GM23338 (cell line): ENCODE measurements around the gene VILL. TPM values are rescaled to one million over a fixed set of nuclear protein-coding genes. Genes with fewer than 3 reads are reported as not detected.

Source experiments
- ATAC-seq: fragments of 200-7000 bp; cut with Tn5 transposase; 3 replicates; pipeline ENCODE4 v1.9.1; 2020
- DNase-seq: peaks from one replicate; pipeline ENCODE4 v3.0.0-alpha.2; 2015; ENCODE audit warnings: low spot score
- H2AFZ ChIP-seq: fragments of 200-600 bp; sonication (generic); 2 replicates; pipeline ENCODE4 v1.8.0; 2016; ENCODE audit warnings: antibody characterized with exemption, mild to moderate bottlenecking, moderate library complexity
- H3F3A ChIP-seq: fragments of 200-600 bp; sonication (generic); replicated peaks from 2 replicates; pipeline ENCODE4 v1.8.0; 2017; ENCODE audit warnings: antibody characterized with exemption, mixed run types, low read depth
- H3K27ac ChIP-seq: fragments of 200-600 bp; sonication (generic); 2 replicates; pipeline ENCODE4 v1.6.1; 2016; ENCODE audit warnings: low read depth
- H3K27me3 ChIP-seq: fragments of 200-600 bp; sonication (generic); 2 replicates; pipeline ENCODE4 v1.8.0; 2016; ENCODE audit warnings: mild to moderate bottlenecking, mixed run types, moderate library complexity; ENCODE audit not compliant: insufficient read depth
- H3K36me3 ChIP-seq: fragments of 200-600 bp; sonication (generic); 2 replicates; pipeline ENCODE4 v1.8.0; 2016; ENCODE audit warnings: mild to moderate bottlenecking; ENCODE audit not compliant: insufficient read depth
- H3K4me1 ChIP-seq: fragments of 200-600 bp; sonication (generic); 2 replicates; pipeline ENCODE4 v1.8.0; 2016; ENCODE audit warnings: mild to moderate bottlenecking, moderate library complexity; ENCODE audit not compliant: insufficient read depth
- H3K4me2 ChIP-seq: fragments of 200-600 bp; sonication (generic); 2 replicates; pipeline ENCODE4 v1.7.1; 2017; ENCODE audit warnings: mixed run types
- H3K4me3 ChIP-seq: fragments of 200-600 bp; sonication (generic); 2 replicates; pipeline ENCODE4 v1.6.1; 2016; ENCODE audit warnings: mixed run types
- H3K79me2 ChIP-seq: fragments of 200-600 bp; sonication (generic); replicated peaks from 2 replicates; pipeline ENCODE4 v1.8.0; 2017; ENCODE audit warnings: mild to moderate bottlenecking; ENCODE audit not compliant: insufficient read depth
- H3K9me2 ChIP-seq: fragments of 200-600 bp; sonication (generic); 2 replicates; pipeline ENCODE4 v1.8.0; 2017; ENCODE audit not compliant: insufficient read depth
- H4K20me1 ChIP-seq: fragments of 200-600 bp; sonication (generic); replicated peaks from 2 replicates; pipeline ENCODE4 v1.8.0; 2017; ENCODE audit warnings: mild to moderate bottlenecking; ENCODE audit not compliant: insufficient read depth
- H3K27ac Mint-ChIP-seq: 2 replicates; pipeline ENCODE4 v1.8.0; 2020; ENCODE audit warnings: inconsistent platforms, mild to moderate bottlenecking, moderate library complexity, mixed read lengths
- H3K27me3 Mint-ChIP-seq: 3 replicates; pipeline ENCODE4 v1.8.0; 2022; ENCODE audit warnings: low read depth, mild to moderate bottlenecking, moderate library complexity, mixed read lengths, inconsistent platforms; ENCODE audit not compliant: insufficient read depth, poor library complexity
- H3K36me3 Mint-ChIP-seq: 3 replicates; pipeline ENCODE4 v1.8.0; 2021; ENCODE audit warnings: low read depth, mild to moderate bottlenecking, inconsistent platforms, moderate library complexity, mixed read lengths
- H3K4me1 Mint-ChIP-seq: 3 replicates; pipeline ENCODE4 v1.8.0; 2020; ENCODE audit warnings: mild to moderate bottlenecking, inconsistent platforms, mixed read lengths
- H3K4me3 Mint-ChIP-seq: 3 replicates; pipeline ENCODE4 v1.8.0; 2021; ENCODE audit warnings: moderate library complexity, mild to moderate bottlenecking, inconsistent platforms, mixed read lengths
- H3K9me3 Mint-ChIP-seq: 3 replicates; pipeline ENCODE4 v1.8.0; 2020; ENCODE audit warnings: moderate library complexity, mild to moderate bottlenecking, inconsistent platforms, mixed read lengths
- CREB1 ChIP-seq: fragments of 250-450 bp; sonication (Bioruptor Pico); IDR thresholded peaks from 2 replicates; pipeline ENCODE4 v1.5.0; 2020; ENCODE audit warnings: low read depth, mild to moderate bottlenecking, moderate library complexity
- CTCF ChIP-seq, 2 experiments: fragments of 200-600 bp in 1 of 2; sonication (generic) in 1 of 2; conservative IDR thresholded peaks; 2 replicates each; pipeline versions ENCODE4 v1.5.1 to v1.6.1; 2016 to 2017; ENCODE audit warnings: antibody characterized with exemption in 2 of 2, low read depth in 2 of 2, mild to moderate bottlenecking in 2 of 2, moderate library complexity in 1 of 2
- EZH2 ChIP-seq: fragments of 200-600 bp; sonication (generic); IDR thresholded peaks from one replicate; pipeline ENCODE4 v1.8.0; 2017; ENCODE audit warnings: antibody characterized with exemption, mild to moderate bottlenecking, low read depth; ENCODE audit not compliant: unreplicated experiment
- ZNF114 ChIP-seq: fragments of 250-450 bp; sonication (Bioruptor Pico); IDR thresholded peaks from 2 replicates; pipeline ENCODE4 v1.5.0; 2020; ENCODE audit warnings: mild to moderate bottlenecking, moderate library complexity
- ZNF331 ChIP-seq: fragments of 250-450 bp; sonication (Bioruptor Pico); IDR thresholded peaks from 2 replicates; pipeline ENCODE4 v1.5.0; 2020; ENCODE audit warnings: low read depth, mild to moderate bottlenecking, moderate library complexity
- polyA plus RNA-seq: library from polyadenylated mRNA; unstranded; fragments of >200 nt; fragmentation: Nextera tagmentation; extraction: Ambion mirVana; gene quantifications from 2 replicates; pipeline ENCODE4 v1.2.1, GENCODE V29; 2016
- total RNA-seq: library from RNA; depleted of rRNA; stranded (reverse); fragments of >200 nt; shearing (Covaris generic); gene quantifications from 2 replicates; pipeline ENCODE4 v1.2.3, GENCODE V29; 2014
- TF ChIP-seq, protein P1 (sequence below): IDR thresholded peaks from 2 replicates; pipeline ENCODE4 v1.6.1; 2016; ENCODE audit warnings: antibody characterized with exemption

The VILL gene
- total and polyA plus RNA-seq, 2 experiments from 2014 or later, result 2.7 to 9.8 TPM

DNA sequence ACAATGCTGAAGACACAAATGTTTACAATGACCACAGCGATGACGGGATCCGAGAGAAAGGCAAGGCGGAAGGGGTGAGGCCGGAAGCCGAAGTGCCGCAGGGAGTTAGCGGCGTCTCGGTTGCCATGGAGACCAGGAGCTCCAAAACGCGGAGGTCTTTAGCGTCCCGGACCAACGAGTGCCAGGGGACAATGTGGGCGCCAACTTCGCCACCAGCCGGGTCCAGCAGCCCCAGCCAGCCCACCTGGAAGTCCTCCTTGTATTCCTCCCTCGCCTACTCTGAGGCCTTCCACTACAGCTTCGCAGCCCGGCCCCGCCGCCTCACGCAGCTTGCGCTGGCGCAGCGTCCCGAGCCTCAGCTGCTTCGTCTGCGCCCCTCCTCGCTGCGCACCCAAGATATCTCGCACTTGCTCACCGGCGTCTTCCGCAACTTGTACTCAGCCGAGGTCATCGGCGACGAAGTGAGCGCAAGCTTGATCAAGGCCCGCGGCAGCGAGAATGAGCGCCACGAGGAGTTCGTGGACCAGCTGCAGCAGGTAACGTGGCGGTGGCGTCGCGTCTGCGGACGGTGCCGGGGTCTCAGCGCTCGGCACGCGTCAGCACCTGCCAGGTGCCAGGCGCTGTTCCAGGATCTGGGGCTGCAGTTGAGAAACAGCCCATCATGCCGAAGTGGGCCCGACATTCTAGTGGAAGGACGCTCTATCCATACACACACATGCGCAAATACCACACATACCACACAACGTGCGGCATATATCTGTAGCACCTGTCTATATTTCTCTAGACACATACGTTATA, 48.7 kb downstream of the VILL start, which contains the start of gene DLEC1:
Gene DLEC1, plus strand, starts transcription at position 108 of the 798 bp plus-strand sequence. Its CDS starts 18 bp downstream, at position 126.
- Mint-ChIP-seq H3K36me3 (no peaks in the 10 kb centered on the region), H3K4me3 (peak within 1 kb of the TSS; percentile 73), H3K9me3 (no peaks in the 10 kb centered on the region; the same call in 2 of the 3 replicates), H3K27me3 (peaks cover 22% of the 10 kb centered on the region), H3K4me1 (peaks cover 22% of the 10 kb centered on the region), H3K27ac (no peak within 1 kb of the TSS)
- Histone ChIP-seq H4K20me1 (no peaks in the 10 kb centered on the region), H3K27ac (no peak within 1 kb of the TSS), H3K4me2 (peak within 1 kb of the TSS; percentile 83), H3K36me3 (no peaks in the 10 kb centered on the region), H3K79me2 (no peaks in the 10 kb centered on the region), H3K4me3 (peak within 1 kb of the TSS; percentile 58), H3K27me3 (peaks cover 32% of the 10 kb centered on the region), H2AFZ (peak within 1 kb of the TSS; percentile 80), H3K4me1 (no peaks in the 10 kb centered on the region; the same call in 1 of the 2 replicates), H3F3A (no peaks in the 10 kb centered on the region; the same call in 1 of the 2 replicates), H3K9me2 (no peaks in the 10 kb centered on the region)
- TF ChIP-seq ZNF114 (CRISPR knock-in tag) (no peak), EZH2 (no peak), ZNF331 (no peak), CREB1 (CRISPR knock-in tag) (0 out of 2 replicates have a peak, but pooled peaks have one; percentile 21)
- DNase-seq (peak; percentile 95), ATAC-seq (peak; percentile 87)

DNA sequence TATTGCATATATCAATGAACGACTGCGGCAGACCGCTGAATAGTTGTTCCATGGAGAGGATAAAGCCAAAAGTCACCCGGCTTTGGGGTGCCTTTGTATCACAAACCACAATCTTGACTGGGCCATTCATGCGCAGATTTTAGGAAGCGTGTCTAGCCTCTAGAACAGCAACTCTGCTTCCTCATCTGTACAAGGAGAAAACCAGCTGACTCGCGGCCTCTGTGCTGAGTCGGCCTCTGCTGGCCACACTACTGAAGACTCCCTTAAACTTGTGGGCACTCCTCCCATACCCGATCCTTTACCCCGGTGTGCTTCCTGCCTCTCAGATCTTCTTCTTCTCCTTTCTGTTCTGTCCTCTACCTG, 49.3 kb downstream of the VILL start:
- peak; percentile 64 for DNase-seq
- TF ChIP-seq, protein P1, sequence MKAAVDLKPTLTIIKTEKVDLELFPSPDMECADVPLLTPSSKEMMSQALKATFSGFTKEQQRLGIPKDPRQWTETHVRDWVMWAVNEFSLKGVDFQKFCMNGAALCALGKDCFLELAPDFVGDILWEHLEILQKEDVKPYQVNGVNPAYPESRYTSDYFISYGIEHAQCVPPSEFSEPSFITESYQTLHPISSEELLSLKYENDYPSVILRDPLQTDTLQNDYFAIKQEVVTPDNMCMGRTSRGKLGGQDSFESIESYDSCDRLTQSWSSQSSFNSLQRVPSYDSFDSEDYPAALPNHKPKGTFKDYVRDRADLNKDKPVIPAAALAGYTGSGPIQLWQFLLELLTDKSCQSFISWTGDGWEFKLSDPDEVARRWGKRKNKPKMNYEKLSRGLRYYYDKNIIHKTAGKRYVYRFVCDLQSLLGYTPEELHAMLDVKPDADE, result no peak
- TF ChIP-seq EZH2, result peak; percentile 32
- peak; percentile 29 to 59; a peak in 3 of 4 replicates for TF ChIP-seq CTCF (conservative IDR thresholded peaks at IDR 0.05; ENCODE audit: low read depth in 2 of 2)
- H3K4me1 ChIP-seq, result no peaks in the 10 kb centered on the region; the same call in 1 of the 2 replicates
- no peaks in the 10 kb centered on the region; the same call in 2 of the 3 replicates for H3K9me3 Mint-ChIP-seq
- peak overlapping the region; percentile 83 for H3K4me2 ChIP-seq
- peaks cover 32% of the 10 kb centered on the region for H3K27me3 ChIP-seq
- no peak overlapping the region for H3K27ac Mint-ChIP-seq
- no peaks in the 10 kb centered on the region for H4K20me1 ChIP-seq
- peak overlapping the region; percentile 58 for H3K4me3 ChIP-seq
- H3K27ac ChIP-seq, result no peak overlapping the region
- no peaks in the 10 kb centered on the region for H3K36me3 ChIP-seq
- ATAC-seq, result peak; percentile 79
- H2AFZ ChIP-seq, result peak overlapping the region; percentile 80
- peak overlapping the region; percentile 73 for H3K4me3 Mint-ChIP-seq
- H3K36me3 Mint-ChIP-seq, result no peaks in the 10 kb centered on the region
- H3K9me2 ChIP-seq, result no peaks in the 10 kb centered on the region
- H3K79me2 ChIP-seq, result no peaks in the 10 kb centered on the region
- peaks cover 22% of the 10 kb centered on the region for H3K27me3 Mint-ChIP-seq
- H3K4me1 Mint-ChIP-seq, result peaks cover 22% of the 10 kb centered on the region
- H3F3A ChIP-seq, result no peaks in the 10 kb centered on the region; the same call in 1 of the 2 replicates
